ENCODE results near the gene PCSK9. TPM values are rescaled to one million over a fixed set of nuclear protein-coding genes. Genes with fewer than 3 reads are reported as not detected.

The PCSK9 gene
- total and polyA plus RNA-seq, 2 of the 13 experiments (the other 11 are each of a cell fraction or from before 2014, with no cell fraction given), result 33.3 to 80.5 TPM

DNA sequence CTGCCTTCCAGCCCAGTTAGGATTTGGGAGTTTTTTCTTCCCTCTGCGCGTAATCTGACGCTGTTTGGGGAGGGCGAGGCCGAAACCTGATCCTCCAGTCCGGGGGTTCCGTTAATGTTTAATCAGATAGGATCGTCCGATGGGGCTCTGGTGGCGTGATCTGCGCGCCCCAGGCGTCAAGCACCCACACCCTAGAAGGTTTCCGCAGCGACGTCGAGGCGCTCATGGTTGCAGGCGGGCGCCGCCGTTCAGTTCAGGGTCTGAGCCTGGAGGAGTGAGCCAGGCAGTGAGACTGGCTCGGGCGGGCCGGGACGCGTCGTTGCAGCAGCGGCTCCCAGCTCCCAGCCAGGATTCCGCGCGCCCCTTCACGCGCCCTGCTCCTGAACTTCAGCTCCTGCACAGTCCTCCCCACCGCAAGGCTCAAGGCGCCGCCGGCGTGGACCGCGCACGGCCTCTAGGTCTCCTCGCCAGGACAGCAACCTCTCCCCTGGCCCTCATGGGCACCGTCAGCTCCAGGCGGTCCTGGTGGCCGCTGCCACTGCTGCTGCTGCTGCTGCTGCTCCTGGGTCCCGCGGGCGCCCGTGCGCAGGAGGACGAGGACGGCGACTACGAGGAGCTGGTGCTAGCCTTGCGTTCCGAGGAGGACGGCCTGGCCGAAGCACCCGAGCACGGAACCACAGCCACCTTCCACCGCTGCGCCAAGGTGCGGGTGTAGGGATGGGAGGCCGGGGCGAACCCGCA lies at the start of gene PCSK9 (continued):
- TF ChIP-seq, protein P1, sequence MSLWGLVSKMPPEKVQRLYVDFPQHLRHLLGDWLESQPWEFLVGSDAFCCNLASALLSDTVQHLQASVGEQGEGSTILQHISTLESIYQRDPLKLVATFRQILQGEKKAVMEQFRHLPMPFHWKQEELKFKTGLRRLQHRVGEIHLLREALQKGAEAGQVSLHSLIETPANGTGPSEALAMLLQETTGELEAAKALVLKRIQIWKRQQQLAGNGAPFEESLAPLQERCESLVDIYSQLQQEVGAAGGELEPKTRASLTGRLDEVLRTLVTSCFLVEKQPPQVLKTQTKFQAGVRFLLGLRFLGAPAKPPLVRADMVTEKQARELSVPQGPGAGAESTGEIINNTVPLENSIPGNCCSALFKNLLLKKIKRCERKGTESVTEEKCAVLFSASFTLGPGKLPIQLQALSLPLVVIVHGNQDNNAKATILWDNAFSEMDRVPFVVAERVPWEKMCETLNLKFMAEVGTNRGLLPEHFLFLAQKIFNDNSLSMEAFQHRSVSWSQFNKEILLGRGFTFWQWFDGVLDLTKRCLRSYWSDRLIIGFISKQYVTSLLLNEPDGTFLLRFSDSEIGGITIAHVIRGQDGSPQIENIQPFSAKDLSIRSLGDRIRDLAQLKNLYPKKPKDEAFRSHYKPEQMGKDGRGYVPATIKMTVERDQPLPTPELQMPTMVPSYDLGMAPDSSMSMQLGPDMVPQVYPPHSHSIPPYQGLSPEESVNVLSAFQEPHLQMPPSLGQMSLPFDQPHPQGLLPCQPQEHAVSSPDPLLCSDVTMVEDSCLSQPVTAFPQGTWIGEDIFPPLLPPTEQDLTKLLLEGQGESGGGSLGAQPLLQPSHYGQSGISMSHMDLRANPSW (CRISPR knock-in tag; IDR thresholded peaks at IDR 0.05; ENCODE audit: borderline replicate concordance), result no peak
- TF ChIP-seq, protein P2, sequence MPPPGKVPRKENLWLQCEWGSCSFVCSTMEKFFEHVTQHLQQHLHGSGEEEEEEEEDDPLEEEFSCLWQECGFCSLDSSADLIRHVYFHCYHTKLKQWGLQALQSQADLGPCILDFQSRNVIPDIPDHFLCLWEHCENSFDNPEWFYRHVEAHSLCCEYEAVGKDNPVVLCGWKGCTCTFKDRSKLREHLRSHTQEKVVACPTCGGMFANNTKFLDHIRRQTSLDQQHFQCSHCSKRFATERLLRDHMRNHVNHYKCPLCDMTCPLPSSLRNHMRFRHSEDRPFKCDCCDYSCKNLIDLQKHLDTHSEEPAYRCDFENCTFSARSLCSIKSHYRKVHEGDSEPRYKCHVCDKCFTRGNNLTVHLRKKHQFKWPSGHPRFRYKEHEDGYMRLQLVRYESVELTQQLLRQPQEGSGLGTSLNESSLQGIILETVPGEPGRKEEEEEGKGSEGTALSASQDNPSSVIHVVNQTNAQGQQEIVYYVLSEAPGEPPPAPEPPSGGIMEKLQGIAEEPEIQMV (CRISPR knock-in tag; IDR thresholded peaks at IDR 0.05; ENCODE audit: low read depth), result no peak; the same call in 1 of the 2 replicates
- TF ChIP-seq TOE1 (CRISPR knock-in tag; IDR thresholded peaks at IDR 0.05) (peak; percentile 63; the same call in 1 of the 2 replicates), ZFP41 (CRISPR knock-in tag; IDR thresholded peaks at IDR 0.05; ENCODE audit: borderline replicate concordance) (peak; percentile 76; the same call in 1 of the 2 replicates), ZNF564 (CRISPR knock-in tag; IDR thresholded peaks at IDR 0.05) (no peak)
- TF ChIP-seq, protein P3, sequence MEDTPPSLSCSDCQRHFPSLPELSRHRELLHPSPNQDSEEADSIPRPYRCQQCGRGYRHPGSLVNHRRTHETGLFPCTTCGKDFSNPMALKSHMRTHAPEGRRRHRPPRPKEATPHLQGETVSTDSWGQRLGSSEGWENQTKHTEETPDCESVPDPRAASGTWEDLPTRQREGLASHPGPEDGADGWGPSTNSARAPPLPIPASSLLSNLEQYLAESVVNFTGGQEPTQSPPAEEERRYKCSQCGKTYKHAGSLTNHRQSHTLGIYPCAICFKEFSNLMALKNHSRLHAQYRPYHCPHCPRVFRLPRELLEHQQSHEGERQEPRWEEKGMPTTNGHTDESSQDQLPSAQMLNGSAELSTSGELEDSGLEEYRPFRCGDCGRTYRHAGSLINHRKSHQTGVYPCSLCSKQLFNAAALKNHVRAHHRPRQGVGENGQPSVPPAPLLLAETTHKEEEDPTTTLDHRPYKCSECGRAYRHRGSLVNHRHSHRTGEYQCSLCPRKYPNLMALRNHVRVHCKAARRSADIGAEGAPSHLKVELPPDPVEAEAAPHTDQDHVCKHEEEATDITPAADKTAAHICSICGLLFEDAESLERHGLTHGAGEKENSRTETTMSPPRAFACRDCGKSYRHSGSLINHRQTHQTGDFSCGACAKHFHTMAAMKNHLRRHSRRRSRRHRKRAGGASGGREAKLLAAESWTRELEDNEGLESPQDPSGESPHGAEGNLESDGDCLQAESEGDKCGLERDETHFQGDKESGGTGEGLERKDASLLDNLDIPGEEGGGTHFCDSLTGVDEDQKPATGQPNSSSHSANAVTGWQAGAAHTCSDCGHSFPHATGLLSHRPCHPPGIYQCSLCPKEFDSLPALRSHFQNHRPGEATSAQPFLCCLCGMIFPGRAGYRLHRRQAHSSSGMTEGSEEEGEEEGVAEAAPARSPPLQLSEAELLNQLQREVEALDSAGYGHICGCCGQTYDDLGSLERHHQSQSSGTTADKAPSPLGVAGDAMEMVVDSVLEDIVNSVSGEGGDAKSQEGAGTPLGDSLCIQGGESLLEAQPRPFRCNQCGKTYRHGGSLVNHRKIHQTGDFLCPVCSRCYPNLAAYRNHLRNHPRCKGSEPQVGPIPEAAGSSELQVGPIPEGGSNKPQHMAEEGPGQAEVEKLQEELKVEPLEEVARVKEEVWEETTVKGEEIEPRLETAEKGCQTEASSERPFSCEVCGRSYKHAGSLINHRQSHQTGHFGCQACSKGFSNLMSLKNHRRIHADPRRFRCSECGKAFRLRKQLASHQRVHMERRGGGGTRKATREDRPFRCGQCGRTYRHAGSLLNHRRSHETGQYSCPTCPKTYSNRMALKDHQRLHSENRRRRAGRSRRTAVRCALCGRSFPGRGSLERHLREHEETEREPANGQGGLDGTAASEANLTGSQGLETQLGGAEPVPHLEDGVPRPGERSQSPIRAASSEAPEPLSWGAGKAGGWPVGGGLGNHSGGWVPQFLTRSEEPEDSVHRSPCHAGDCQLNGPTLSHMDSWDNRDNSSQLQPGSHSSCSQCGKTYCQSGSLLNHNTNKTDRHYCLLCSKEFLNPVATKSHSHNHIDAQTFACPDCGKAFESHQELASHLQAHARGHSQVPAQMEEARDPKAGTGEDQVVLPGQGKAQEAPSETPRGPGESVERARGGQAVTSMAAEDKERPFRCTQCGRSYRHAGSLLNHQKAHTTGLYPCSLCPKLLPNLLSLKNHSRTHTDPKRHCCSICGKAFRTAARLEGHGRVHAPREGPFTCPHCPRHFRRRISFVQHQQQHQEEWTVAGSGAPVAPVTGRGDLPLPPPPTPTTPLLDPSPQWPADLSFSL (CRISPR knock-in tag; IDR thresholded peaks at IDR 0.05), result peak; percentile 69; the same call in 1 of the 2 replicates
- TF ChIP-seq, protein P4, sequence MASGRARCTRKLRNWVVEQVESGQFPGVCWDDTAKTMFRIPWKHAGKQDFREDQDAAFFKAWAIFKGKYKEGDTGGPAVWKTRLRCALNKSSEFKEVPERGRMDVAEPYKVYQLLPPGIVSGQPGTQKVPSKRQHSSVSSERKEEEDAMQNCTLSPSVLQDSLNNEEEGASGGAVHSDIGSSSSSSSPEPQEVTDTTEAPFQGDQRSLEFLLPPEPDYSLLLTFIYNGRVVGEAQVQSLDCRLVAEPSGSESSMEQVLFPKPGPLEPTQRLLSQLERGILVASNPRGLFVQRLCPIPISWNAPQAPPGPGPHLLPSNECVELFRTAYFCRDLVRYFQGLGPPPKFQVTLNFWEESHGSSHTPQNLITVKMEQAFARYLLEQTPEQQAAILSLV (CRISPR knock-in tag; IDR thresholded peaks at IDR 0.05; ENCODE audit: borderline replicate concordance), result peak; percentile 94
